Prostate gland (tissue), 2 donors: ENCODE measurements around the gene VMO1. TPM values are rescaled to one million over a fixed set of nuclear protein-coding genes. Genes with fewer than 3 reads are reported as not detected.

Experiments used
- DNase-seq: peaks from one replicate; pipeline ENCODE4 v3.0.0-alpha.2; 2019; ENCODE audit warnings: low spot score
- H3K27ac ChIP-seq, 2 donors: fragments of 200-600 bp; sonication (generic); 2 replicates each; pipeline ENCODE4 v1.5.1; 2017 to 2019
- H3K27me3 ChIP-seq: fragments of 200-600 bp; sonication (generic); replicated peaks from 2 replicates; pipeline ENCODE4 v1.5.1; 2019; ENCODE audit not compliant: insufficient read depth
- H3K36me3 ChIP-seq, 2 donors: fragments of 200-600 bp; sonication (generic); 1 replicate in 1 of 2; 2 replicates in 1 of 2; pipeline versions ENCODE4 v1.5.1 to v1.8.1; 2017 to 2019
- H3K4me1 ChIP-seq: fragments of 200-600 bp; sonication (generic); replicated peaks from 2 replicates; pipeline ENCODE4 v1.5.1; 2019
- H3K4me3 ChIP-seq, 2 donors: fragments of 200-600 bp; sonication (generic); 2 replicates each; pipeline ENCODE4 v1.5.1; 2017 to 2019
- H3K9me3 ChIP-seq: fragments of 200-600 bp; sonication (generic); 2 replicates; pipeline ENCODE4 v1.5.1; 2017
- POLR2A ChIP-seq: fragments of 450-650 bp; IDR thresholded peaks from one replicate; pipeline ENCODE4 v1.6.1; 2016; ENCODE audit warnings: antibody characterized with exemption, mild to moderate bottlenecking
- POLR2AphosphoS5 ChIP-seq: sonication (generic); formaldehyde crosslinking; IDR thresholded peaks from one replicate; pipeline ENCODE4 v1.6.1; 2017; ENCODE audit warnings: antibody characterized with exemption
- WGBS: methylation state at CpG from one replicate; pipeline ENCODE4 v1.1.5; 2018; 5-methylcytosine and 5-hydroxymethylcytosine counted together
- intact Hi-C: fragments of 100-400 bp; cut with DNase I; formaldehyde crosslinking; loops from one replicate; pipeline ENCODE4 v1.14.2; 2022
- total RNA-seq, 2 donors: library from RNA; depleted of rRNA; stranded (reverse); fragments of >200 nt; gene quantifications; one replicate each; pipeline ENCODE4 v1.1.0, GENCODE V29; 2016
- TF ChIP-seq, protein P1 (sequence below), 4 experiments: fragments of 200-600 bp in 2 of 4; fragments of 450-650 bp in 2 of 4; sonication (generic) in 2 of 4; IDR thresholded peaks; 1 replicate in 3 of 4; 2 replicates in 1 of 4; pipeline ENCODE4 v1.5.1; 2016 to 2019; ENCODE audit warnings: antibody characterized with exemption in 4 of 4, mild to moderate bottlenecking in 2 of 4, moderate library complexity in 2 of 4

VMO1 gene
- total RNA-seq, 2 donors from 2014 or later = 2.6 TPM; not detected in 1

DNA sequence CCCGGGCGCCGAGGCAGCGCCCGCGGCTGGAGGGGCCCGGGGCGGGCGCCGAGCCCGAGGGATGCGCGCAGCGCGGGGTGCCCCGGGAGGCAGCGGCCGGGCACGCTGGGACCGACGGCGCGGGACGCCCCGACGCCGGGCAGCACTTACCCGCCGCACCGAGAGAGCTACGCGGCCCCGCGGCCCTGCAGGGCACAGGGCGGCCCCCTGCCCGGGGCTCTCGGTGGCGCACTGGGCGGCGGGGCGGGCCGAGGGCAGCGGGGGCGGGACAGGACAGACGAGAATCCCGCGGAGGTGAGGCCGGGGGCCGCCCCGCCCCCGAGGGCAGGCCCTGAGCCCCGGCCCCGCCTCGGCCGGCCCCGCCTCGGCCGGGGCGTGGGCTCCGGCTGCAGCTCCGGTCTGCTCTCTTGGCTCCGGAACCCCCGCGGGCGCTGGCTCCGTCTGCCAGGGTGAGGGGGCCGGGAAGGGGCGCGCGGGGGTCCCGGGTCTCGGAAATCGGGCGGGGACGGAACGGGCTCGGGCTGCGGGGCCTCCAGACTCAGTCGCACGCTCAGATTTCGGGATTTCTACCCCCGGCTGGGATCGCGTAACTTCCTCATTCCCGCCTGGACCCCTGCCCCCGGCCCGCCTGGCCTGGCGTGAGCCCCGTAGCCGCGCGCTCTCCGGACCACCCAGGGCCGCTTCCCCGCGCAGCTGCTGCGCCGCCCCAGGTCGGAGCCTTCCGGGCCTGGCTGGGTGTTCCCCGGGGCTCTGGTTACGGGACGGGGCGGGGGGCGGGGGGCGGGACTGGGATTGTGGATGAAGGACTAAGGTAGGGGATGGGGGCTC, 20.8 kb upstream of the VMO1 start, which contains the start of gene PLD2:
TSS of gene PLD2 (plus strand) at position 376 of the 828 bp plus-strand sequence. CDS start 621 bp downstream, outside the sequence.
- DNase-seq = peak; percentile 83
- intact Hi-C loops = loop anchor here (1.0 kb wide), 1 partner anchor 17 kb away; no protein-coding TSS in a partner anchor
- peak; percentile 80 for TF ChIP-seq POLR2A
- no peak for TF ChIP-seq POLR2AphosphoS5
- peaks cover 4% of the 10 kb centered on the region for H3K4me1 ChIP-seq
- WGBS = 1% methylated on average over 63 of the region's 106 CpGs
- no peaks in the 10 kb centered on the region for H3K36me3 ChIP-seq
- H3K27ac ChIP-seq = peak within 1 kb of the TSS; percentile 79 to 83
- no peaks in the 10 kb centered on the region for H3K9me3 ChIP-seq
- H3K4me3 ChIP-seq = peak within 1 kb of the TSS; percentile 76 to 83
- H3K27me3 ChIP-seq = no peaks in the 10 kb centered on the region

DNA sequence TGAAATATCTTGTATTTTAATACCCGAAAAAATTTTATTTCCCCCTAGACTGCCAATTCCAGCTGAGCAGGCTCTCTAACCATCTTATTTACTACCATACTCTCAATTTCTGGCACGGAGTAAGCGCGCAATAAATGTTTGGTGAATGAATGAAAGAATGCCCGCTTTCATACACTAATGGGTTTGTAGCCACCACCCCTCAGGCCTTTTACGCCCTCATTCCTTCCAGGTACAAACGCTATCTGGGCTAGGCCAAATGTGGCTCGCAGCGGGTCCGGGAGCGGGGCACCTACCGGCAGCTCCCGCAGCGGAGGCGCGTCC, 20.3 kb upstream of the VMO1 start:
- WGBS = 2% methylated on average over 13 of the region's 16 CpGs

DNA sequence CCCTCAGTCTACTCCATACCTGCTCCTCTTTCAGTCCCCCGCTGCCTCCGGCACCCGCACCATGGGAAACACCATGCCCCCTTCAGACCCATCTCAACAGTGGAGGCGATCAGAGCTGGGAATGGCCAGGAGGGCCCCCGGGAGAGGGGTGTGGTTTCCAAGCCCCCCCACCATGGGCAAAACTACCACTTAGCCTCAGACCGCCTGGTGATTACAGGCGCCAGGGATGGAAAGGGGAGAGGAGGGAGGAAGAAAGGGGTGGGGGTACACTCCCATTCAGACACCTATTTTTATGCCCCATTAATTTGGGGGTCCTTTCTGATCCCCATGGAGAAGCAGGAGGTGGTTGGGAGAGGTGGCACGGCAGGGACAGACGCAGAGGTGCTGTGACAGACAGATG, 16.1 kb upstream of the VMO1 start, which contains the start of gene C17orf114:
TSS of gene C17orf114 (minus strand) at position 101 of the 400 bp plus-strand sequence.
- TF ChIP-seq POLR2A (no peak), POLR2AphosphoS5 (no peak)
- TF ChIP-seq, protein P1, sequence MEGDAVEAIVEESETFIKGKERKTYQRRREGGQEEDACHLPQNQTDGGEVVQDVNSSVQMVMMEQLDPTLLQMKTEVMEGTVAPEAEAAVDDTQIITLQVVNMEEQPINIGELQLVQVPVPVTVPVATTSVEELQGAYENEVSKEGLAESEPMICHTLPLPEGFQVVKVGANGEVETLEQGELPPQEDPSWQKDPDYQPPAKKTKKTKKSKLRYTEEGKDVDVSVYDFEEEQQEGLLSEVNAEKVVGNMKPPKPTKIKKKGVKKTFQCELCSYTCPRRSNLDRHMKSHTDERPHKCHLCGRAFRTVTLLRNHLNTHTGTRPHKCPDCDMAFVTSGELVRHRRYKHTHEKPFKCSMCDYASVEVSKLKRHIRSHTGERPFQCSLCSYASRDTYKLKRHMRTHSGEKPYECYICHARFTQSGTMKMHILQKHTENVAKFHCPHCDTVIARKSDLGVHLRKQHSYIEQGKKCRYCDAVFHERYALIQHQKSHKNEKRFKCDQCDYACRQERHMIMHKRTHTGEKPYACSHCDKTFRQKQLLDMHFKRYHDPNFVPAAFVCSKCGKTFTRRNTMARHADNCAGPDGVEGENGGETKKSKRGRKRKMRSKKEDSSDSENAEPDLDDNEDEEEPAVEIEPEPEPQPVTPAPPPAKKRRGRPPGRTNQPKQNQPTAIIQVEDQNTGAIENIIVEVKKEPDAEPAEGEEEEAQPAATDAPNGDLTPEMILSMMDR (IDR thresholded peaks at IDR 0.05) = no peak
- Histone ChIP-seq H3K27me3 (no peaks in the 10 kb centered on the region), H3K4me1 (no peaks in the 10 kb centered on the region), H3K27ac (no peak within 1 kb of the TSS), H3K9me3 (no peaks in the 10 kb centered on the region), H3K4me3 (no peak within 1 kb of the TSS), H3K36me3 (peaks cover 3 to 8% of the 10 kb centered on the region in 2 donors)
- DNase-seq = no peak
- WGBS = 83% methylated on average over 9 of the region's 9 CpGs
- intact Hi-C loops = no loop called here

More for the DNA sequence above, 20.3 kb upstream of the VMO1 start:
- H3K36me3 ChIP-seq = no peaks in the 10 kb centered on the region
- H3K9me3 ChIP-seq = no peaks in the 10 kb centered on the region
- TF ChIP-seq POLR2AphosphoS5 (no peak), POLR2A (no peak)
- DNase-seq = no peak
- H3K27me3 ChIP-seq = no peaks in the 10 kb centered on the region
- H3K27ac ChIP-seq = peak overlapping the region; percentile 18 to 79
- intact Hi-C loops = no loop called here
- peak overlapping the region; percentile 76 to 83 for H3K4me3 ChIP-seq
- peaks cover 4% of the 10 kb centered on the region for H3K4me1 ChIP-seq

DNA sequence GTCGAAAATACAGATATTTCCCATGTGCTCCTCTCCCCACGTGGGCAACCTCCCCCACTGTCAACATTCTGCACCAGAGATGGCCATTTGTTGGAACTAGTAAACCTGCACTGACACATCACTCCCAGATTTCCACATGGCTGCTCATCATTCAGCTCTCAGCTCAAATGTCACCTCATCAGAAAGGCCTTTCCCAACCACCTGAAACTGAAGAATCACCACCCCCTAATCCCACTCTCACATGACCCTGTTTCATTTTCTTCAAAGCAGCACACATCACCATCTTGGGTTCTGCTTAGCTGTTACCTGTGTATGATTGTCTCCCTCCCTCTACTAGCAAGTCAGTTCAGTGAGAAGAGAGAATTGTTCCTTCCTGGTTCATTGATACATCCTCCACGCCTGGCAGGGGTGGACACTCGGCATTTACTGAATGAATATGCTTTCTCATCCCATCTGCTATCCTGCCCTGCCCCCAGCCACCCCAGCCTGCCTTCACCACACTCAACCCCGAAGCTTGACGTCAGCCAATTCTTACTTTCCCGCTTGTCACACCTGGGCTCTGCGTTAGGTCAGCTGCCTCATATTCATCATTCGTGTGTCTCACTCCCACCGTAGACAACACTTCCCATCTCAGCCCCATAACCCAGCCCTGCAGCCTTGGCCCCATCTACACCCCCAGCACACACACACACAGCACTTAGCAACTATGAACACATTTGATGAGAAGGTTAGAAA, 14.5 kb upstream of the VMO1 start:
- Histone ChIP-seq H3K27me3 (no peaks in the 10 kb centered on the region), H3K4me3 (no peak overlapping the region), H3K36me3 (peaks cover 3 to 8% of the 10 kb centered on the region in 2 donors), H3K9me3 (no peaks in the 10 kb centered on the region), H3K27ac (no peak overlapping the region), H3K4me1 (peaks cover 3% of the 10 kb centered on the region)
- TF ChIP-seq POLR2A (no peak), POLR2AphosphoS5 (no peak)
- TF ChIP-seq, protein P1 (IDR thresholded peaks at IDR 0.05) = no peak
- intact Hi-C loops = no loop called here
- DNase-seq = no peak
- WGBS = 68% methylated on average over 10 of the region's 10 CpGs

DNA sequence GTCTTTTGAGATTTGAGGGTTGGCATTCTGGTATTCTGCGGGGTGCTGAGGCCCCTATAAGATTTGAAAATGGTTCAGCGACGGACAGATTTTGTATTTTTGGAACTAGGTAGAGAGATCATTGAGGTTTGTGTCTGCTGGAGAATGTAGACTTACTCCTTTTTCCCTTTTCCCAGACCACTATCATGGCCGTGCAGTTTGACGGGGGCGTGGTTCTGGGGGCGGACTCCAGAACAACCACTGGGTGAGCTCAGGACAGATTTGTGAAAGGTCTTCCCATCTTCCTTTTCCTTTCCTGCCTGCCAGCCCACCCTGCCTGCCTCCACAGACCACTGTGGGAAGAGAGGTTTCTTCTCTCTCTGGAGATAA, 10.4 kb upstream of the VMO1 start:
- H3K4me1 ChIP-seq = peaks cover 3% of the 10 kb centered on the region
- WGBS = under 1% methylated on average over 7 of the region's 7 CpGs
- H3K36me3 ChIP-seq = peaks cover 3 to 8% of the 10 kb centered on the region in 2 donors
- no peaks in the 10 kb centered on the region for H3K27me3 ChIP-seq
- H3K27ac ChIP-seq = peak overlapping the region; percentile 65 to 66
- peak overlapping the region; percentile 59 to 67 for H3K4me3 ChIP-seq
- TF ChIP-seq POLR2AphosphoS5 = no peak
- TF ChIP-seq, protein P1 (IDR thresholded peaks at IDR 0.05) = no peak
- no peak for TF ChIP-seq POLR2A
- intact Hi-C loops = no loop called here
- DNase-seq = no peak
- H3K9me3 ChIP-seq = no peaks in the 10 kb centered on the region
